ENCODE data around the gene ATXN1L.
"Not testable (repeated sequence)": the region's sequence is repeated elsewhere in the genome, so short reads cannot be mapped to it uniquely, and the experiment has no call there.

The ATXN1L gene

DNA sequence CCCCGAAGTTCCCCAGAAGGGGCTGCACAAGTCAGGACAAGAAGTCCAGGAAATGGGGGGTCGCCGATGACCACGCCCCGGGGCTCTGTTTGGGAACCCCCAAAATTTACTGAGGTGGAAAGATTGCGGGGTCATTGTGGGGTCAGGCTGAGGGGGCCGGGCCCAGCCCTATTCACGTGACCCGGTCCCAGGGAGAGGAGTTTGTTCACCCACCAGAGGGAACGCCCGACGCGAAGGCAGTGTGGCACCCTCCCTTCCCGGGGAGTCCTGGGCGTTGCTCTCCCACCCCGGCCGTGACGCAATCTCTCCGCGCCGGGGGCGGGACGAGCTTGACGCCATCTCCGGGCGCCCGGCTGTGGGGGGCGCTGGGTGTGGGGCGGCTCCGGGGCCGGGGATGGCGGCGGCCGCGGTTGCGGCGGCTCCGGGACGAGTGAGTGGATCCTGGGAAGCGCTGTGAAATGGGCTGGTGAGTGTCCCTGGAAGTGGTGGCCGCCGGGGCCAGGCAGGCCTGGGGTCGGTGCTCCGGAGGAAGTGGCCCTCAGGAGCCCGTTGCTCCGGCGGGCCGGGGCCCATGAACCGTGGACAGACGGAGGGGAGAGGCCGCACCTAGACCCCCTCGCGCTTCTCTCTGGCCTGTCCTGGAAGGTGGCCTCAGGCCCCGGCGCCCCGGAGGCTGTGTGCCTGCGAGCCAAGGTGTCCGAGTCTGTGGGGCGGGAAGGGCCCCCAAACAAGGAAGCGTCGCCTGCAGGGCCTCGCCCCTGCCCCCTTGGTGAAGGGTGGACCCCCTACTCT is at the start of gene ATXN1L:
TSS of gene ATXN1L (plus strand) at position 338 of the 792 bp plus-strand sequence. CDS start 3,765 bp downstream, outside the sequence.
- peak; percentile 92 for DNase-seq (ENCODE audit: low spot score)

GRCh38 chr16:71796501-71797097 is 49.2 kb upstream of the ATXN1L start:
- no peak for DNase-seq (ENCODE audit: low spot score)

- DNase-seq (ENCODE audit: low spot score): no peak
These were observed 42.5 kb upstream of the ATXN1L start for GRCh38 chr16:71803305-71803690.

DNA sequence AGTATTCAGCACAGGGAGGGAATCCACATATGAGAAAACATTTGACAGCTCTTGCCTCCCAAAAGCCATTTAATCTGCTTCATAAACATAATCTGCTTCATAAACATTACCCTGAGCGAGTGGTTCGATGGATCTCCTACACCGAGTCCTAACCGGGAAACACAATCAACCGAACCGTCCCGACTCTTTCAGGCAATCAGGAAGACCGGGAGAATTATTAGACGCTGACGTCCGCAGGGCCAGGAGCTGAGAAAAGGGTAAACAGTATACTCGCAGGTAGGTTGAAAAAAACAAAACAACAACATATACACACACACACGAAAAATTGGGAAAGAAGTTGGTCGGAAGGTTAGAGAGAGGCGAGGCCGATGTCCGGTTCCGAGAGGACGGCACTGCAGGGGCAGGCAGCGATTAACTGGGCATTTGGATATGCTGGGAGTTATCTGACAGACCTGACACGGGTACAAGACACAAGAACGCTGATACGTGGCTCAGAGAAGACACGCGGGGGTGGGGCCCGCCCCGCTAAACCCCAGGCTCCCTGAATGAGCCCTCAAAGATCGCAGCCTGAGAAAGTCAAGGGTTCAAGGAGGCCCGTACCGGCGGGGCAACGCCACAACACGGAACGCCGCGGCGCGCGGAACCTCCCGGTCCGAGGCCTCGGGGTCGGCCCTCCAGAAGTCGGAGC is 37.7 kb upstream of the ATXN1L start:
- peak; percentile 40 for DNase-seq (ENCODE audit: low spot score)

DNA sequence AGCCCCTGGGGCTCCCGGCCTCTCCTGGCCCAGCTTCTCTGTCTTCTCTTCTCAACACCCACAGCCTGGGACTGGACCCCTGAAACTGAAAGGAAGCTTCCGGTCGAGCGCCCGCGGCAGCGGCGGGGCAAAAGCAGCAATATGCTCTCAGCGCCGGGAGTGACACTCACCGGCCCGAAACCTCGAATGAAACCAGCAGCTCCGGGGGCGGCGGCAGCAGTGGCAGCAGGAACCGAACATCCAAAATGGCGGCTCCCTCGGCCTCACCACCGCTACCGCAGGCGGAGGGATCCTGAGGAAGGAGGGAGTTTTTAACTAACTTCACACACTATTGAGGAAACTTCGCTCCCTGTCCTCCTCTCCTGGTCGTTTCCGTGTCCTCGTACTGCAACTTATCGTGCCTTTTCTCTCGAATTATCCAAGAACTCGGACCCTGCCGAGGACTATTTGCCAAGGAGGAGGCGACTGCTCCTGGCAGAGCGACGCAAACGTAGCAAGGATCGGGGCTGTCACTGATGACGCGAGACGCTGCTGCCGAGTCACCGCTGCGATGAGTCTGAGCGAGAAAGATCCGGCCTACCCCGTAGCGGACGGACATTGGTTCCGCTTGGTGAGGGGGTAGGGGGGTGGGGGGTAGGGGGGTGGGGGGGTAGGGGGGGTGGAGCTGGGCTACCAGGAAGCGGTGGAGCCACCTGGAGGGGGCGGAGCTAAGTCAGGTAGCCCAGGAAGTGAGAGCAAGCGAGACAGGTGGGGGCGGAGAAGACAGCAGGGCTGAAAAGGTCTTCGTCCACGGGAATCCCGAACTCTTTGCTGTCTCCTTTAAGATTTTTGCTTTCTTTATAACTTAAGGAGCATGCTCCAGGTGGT is 37.0 kb upstream of the ATXN1L start, which contains the start of gene AP1G1:
TSS of gene AP1G1 (minus strand) at position 242 of the 867 bp plus-strand sequence. CDS start 19,355 bp downstream, outside the sequence.
- DNase-seq (ENCODE audit: low spot score): peak; percentile 97

DNA sequence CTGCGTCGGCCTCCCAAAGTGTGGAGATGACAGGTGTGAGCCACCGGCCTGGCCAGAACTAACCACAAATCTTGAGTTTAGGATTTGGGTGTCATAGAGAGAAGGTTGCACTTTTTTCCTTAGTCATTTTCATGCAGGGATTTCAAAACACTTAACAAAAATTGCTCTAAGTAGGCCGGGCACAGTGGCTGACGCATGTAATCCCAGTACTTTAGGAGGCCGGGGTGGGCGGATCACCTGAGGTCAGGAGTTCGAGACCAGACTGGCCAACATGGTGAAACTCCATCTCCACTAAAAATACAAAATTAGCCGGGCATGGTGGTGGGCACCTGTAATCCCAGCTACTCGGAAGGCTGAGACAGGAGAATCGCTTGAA is 35.6 kb upstream of the ATXN1L start:
- DNase-seq (ENCODE audit: low spot score): not testable (repeated sequence)

DNA sequence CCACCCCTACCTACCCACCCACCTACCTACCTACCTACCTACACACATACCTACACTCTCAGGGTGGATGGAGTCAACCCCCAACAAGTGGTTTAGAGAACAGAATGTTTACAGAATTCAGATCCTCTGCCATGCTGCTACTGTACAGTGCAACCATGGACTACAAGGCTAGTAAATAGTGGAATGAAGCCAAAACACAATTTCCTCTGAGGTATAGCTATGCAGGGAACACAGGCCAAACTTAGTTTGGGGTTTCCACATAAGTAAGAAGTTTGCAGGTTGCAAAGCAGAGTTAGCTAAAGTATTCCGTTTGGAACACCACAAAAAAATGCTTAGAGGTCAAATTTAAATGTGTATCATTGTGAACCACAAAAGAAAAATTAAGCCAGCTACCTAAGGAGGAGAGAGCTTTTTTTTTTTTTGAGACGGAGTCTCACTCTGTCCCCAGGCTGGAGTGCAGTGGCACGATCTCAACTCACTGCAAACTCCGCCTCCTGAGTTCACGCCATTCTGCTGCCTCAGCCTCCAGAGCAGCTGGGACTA is 34.4 kb upstream of the ATXN1L start:
- DNase-seq (ENCODE audit: low spot score): peak; percentile 18

DNA sequence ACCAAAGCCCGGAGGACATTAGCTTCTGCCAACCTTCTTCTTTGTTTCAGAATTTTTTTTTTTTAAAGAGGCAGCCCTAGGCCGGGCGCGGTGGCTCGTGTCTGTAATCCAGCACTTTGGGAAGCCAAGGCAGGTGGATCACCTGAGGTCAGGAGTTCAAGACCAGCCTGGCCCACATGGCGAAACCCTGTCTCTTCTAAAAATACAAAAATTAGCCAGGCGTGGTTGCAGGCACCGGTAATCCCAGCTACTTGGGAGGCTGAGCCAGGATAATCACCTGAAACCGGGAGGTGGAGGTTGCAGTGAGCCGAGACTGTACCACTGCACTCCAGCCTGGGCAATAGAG is 28.6 kb upstream of the ATXN1L start:
- not testable (repeated sequence) for DNase-seq (ENCODE audit: low spot score)

DNA sequence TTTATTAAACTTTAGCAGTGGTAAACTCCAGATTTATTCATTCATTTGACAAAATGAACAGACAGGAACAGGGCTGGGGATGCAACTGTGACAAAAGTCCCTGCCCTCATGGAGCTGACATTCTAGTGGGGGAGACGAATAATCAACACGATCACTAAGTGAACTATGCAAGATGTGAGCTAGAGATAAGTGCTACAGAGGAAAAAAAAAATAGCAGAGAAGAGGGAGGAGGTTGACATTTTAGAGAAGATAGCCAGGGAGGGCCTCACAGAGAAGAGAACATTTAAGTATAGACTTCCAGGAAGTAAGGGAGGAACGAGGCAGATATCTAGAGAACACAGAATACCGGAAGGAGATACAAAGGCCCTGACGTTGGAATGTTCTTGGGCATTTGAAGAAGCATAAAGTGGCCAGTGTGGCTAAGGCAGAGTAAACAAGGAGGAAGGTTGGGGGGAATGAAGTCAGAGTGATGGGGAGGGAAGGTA is 19.2 kb upstream of the ATXN1L start:
- DNase-seq (ENCODE audit: low spot score): no peak

DNA sequence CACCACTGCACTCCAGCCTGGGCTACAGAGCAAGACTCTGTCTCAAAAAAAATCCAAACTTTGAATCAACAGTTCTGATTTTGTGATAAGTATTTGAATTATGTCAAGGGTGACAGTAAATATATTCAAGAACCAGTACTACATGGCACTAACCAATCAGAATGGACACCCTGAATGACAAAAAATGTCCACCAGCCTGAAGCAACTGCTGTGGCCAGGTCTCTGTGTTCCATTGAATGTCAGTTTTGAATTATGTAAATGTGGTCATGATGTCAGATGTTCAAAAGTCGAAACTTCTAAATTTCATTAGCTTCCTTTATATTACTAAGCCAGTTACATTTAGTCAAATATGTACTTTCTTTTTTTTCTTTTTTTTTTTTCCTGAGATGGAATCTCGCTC is 15.4 kb upstream of the ATXN1L start:
- no peak for DNase-seq (ENCODE audit: low spot score)

DNA sequence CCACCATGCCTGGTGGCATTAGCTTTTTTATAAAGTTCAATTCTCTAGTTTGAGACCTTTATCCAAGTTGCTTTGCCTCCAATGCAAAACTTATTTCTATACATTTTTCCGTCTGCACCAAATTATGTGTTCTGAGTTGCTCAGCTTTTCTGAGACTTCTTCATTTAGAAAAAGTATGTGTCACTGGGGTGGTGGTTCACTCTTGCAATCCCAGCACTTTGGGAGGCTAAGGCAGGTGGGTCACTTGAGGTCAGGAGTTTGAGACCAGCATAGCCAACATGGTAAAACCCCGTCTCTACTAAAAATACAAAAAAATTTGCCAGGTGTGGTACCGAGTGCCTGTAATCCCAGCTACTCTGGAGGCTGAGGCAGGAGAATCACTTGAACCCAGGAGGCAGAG is 14.1 kb upstream of the ATXN1L start:
- DNase-seq (ENCODE audit: low spot score): not testable (repeated sequence)

- DNase-seq (ENCODE audit: low spot score): not testable (repeated sequence)
These were observed 13.7 kb upstream of the ATXN1L start for GRCh38 chr16:71832112-71832511.

- no peak for DNase-seq (ENCODE audit: low spot score)
These were observed 11.5 kb upstream of the ATXN1L start for GRCh38 chr16:71834291-71834690.

GRCh38 chr16:71837150-71837549 is 8.6 kb upstream of the ATXN1L start:
- DNase-seq (ENCODE audit: low spot score): no peak

DNA sequence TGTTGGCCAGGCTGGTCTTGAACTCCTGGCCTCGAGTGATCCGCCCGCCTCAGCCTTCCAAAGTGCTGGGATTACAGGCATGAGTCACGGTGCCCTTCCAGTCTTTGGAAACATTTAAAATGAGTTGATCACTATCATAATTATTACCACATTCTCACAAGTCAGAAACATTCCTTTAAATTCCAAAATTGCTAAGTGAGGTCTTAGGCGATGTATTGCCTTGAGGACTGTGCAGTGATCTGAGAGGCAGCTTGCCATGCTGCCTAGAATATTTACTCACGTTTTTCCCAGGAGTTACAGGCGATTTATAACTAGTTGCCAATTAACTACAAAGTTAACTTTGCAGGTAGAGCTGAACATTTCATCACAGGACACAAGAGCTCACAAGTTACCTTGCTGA is 5.7 kb upstream of the ATXN1L start:
- no peak for DNase-seq (ENCODE audit: low spot score)

- DNase-seq (ENCODE audit: low spot score): no peak
These were observed 2.2 kb upstream of the ATXN1L start for GRCh38 chr16:71843572-71843971.

DNA sequence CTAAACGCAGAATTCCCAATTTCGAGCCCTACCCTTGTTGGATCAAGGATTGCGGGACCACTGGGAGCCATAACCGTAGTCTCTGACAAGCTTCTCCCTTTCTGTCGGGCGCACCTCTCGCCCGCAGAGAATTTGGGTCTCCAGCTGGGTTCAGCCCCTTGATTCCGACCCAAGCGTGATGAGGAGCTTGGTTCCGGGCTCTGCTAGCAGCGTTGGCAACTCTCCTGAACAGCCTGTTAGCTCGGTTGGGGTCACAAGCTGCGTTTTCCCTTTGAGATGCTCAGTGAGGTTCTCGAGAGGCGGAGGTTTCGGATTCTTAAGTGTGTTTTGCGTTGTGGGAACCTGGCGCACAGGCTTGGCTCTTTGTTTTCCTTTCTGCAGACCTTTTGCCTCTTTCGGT is 655 bp downstream of the ATXN1L start:
- peak; percentile 11 for DNase-seq (ENCODE audit: low spot score)

DNA sequence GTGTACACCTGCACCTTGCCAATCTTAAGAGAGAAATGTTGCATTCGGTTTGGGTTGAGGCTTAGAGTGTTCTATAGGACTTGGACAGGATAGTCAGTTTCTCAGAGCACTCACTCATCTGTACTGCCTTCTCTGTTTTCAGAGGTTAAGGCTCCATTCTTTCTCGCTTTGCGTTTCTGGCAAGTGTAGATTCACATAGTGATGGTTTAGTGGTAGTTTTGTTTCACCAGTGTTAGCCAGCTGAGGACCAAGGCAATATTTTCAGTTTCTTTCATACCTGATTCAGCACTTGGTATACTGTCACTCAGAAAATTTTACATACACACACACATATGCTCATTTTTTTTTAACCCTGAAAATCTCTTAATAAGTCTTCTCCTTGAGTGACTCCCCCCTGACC is 1.3 kb downstream of the ATXN1L start:
- DNase-seq (ENCODE audit: low spot score): no peak

GRCh38 chr16:71848622-71849021 is 2.8 kb downstream of the ATXN1L start:
- DNase-seq (ENCODE audit: low spot score): no peak

- no peak for DNase-seq (ENCODE audit: low spot score)
These were observed 6.0 kb downstream of the ATXN1L start for GRCh38 chr16:71851746-71852145.

- no peak for DNase-seq (ENCODE audit: low spot score)
These were observed 6.4 kb downstream of the ATXN1L start for GRCh38 chr16:71852158-71852557.

- no peak for DNase-seq (ENCODE audit: low spot score)
These were observed 6.8 kb downstream of the ATXN1L start for GRCh38 chr16:71852561-71852960.
